ENCODE results near the gene FGF18. TPM values are rescaled to one million over a fixed set of nuclear protein-coding genes. Genes with fewer than 3 reads are reported as not detected.

The FGF18 gene
- total RNA-seq, 1 experiment from 2014 or later = 1.7 TPM

GRCh38 chr5:171485668-171486067 is 66.2 kb downstream of the FGF18 start:
- no peaks in the 10 kb centered on the region for H3K36me3 ChIP-seq (ENCODE audit: control insufficient read depth, insufficient read depth, low read length)
- no peak overlapping the region for H3K4me3 ChIP-seq (ENCODE audit: low read depth in 2 of 2, low read length in 2 of 2)
- intact Hi-C loops (cut with micrococcal nuclease; ENCODE audit: unreplicated experiment) (loop anchor here (10.0 kb wide), 1 partner anchor 369 kb away; no protein-coding TSS in a partner anchor), in situ Hi-C loops (cut with HindIII; ENCODE audit: low pct_unique_long_range_greater_than_20kb, low sequenced_read_pairs) (no loop called here)
- H3K4me1 ChIP-seq (ENCODE audit: control insufficient read depth, insufficient read depth, low read length) = no peaks in the 10 kb centered on the region; the same call in 1 of the 2 replicates
- H3K9me3 ChIP-seq (ENCODE audit: control insufficient read depth, insufficient read depth, low read depth, low read length) = no peaks in the 10 kb centered on the region
- TF ChIP-seq SIN3A (IDR thresholded peaks at IDR 0.05; ENCODE audit: borderline replicate concordance, insufficient read depth, low read depth, low read length) (no peak), CTCF (IDR thresholded peaks at IDR 0.05) (no peak), TCF7L2 (IDR thresholded peaks at IDR 0.05; ENCODE audit: low read depth, low read length) (no peak), POLR2AphosphoS5 (IDR thresholded peaks at IDR 0.05; ENCODE audit: low read depth, low read length) (no peak)
- TF ChIP-seq, protein P1, sequence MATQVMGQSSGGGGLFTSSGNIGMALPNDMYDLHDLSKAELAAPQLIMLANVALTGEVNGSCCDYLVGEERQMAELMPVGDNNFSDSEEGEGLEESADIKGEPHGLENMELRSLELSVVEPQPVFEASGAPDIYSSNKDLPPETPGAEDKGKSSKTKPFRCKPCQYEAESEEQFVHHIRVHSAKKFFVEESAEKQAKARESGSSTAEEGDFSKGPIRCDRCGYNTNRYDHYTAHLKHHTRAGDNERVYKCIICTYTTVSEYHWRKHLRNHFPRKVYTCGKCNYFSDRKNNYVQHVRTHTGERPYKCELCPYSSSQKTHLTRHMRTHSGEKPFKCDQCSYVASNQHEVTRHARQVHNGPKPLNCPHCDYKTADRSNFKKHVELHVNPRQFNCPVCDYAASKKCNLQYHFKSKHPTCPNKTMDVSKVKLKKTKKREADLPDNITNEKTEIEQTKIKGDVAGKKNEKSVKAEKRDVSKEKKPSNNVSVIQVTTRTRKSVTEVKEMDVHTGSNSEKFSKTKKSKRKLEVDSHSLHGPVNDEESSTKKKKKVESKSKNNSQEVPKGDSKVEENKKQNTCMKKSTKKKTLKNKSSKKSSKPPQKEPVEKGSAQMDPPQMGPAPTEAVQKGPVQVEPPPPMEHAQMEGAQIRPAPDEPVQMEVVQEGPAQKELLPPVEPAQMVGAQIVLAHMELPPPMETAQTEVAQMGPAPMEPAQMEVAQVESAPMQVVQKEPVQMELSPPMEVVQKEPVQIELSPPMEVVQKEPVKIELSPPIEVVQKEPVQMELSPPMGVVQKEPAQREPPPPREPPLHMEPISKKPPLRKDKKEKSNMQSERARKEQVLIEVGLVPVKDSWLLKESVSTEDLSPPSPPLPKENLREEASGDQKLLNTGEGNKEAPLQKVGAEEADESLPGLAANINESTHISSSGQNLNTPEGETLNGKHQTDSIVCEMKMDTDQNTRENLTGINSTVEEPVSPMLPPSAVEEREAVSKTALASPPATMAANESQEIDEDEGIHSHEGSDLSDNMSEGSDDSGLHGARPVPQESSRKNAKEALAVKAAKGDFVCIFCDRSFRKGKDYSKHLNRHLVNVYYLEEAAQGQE (IDR thresholded peaks at IDR 0.05; ENCODE audit: insufficient read depth in 1 of 2, low read depth in 2 of 2, low read length in 1 of 2) = no peak
- no peak for DNase-seq (ENCODE audit: low read depth, low spot score)
- no peak for ATAC-seq
- POLR2A ChIA-PET = no interaction called here
- no peak overlapping the region for H3K27ac ChIP-seq (ENCODE audit: low read length)
- H3K27me3 ChIP-seq (ENCODE audit: control insufficient read depth, insufficient read depth, low read length) = peaks cover 3% of the 10 kb centered on the region; the same call in 1 of the 2 replicates
- CTCF ChIA-PET = interaction anchor here (0.6 kb wide), 1 partner anchor 45 kb away, joined by 3 read pairs; no protein-coding TSS in a partner anchor
- no TSS peak for BruUV-seq (replicated peaks)

DNA sequence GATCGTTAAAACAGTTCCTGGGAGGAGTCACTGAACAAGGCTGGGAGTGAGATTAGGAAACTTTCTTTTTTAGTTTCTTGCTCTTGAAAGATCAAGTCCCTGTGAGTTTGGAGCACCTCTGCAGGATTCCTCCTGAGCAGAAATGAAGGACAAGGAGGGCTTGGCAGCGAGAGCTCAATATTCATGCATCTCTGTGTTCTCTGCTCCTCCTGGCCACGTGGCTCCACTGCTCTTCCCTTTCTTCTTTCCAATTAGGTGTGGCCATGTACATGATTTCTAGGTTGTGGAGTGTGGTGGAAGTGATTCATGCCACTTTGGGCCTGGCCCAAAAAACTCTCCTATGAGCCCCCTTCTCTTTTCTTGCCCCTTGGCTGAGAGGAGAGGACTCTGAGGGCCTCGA is 67.2 kb downstream of the FGF18 start:
- no peaks in the 10 kb centered on the region for H3K36me3 ChIP-seq (ENCODE audit: control insufficient read depth, insufficient read depth, low read length)
- no peak overlapping the region for H3K27ac ChIP-seq (ENCODE audit: low read length)
- DNase-seq (ENCODE audit: low read depth, low spot score) (no peak), ATAC-seq (no peak)
- BruUV-seq (replicated peaks) = no TSS peak
- H3K4me1 ChIP-seq (ENCODE audit: control insufficient read depth, insufficient read depth, low read length) = no peaks in the 10 kb centered on the region
- in situ Hi-C loops (cut with HindIII; ENCODE audit: low pct_unique_long_range_greater_than_20kb, low sequenced_read_pairs) (no loop called here), intact Hi-C loops (cut with micrococcal nuclease; ENCODE audit: unreplicated experiment) (loop anchor here (10.0 kb wide), 1 partner anchor 368 kb away; no protein-coding TSS in a partner anchor)
- POLR2A ChIA-PET = no interaction called here
- CTCF ChIA-PET = no interaction called here
- H3K27me3 ChIP-seq (ENCODE audit: control insufficient read depth, insufficient read depth, low read length) = peaks cover 3% of the 10 kb centered on the region; the same call in 1 of the 2 replicates
- no peak overlapping the region for H3K4me3 ChIP-seq (ENCODE audit: low read depth in 2 of 2, low read length in 2 of 2)
- TF ChIP-seq SIN3A (IDR thresholded peaks at IDR 0.05; ENCODE audit: borderline replicate concordance, insufficient read depth, low read depth, low read length) = no peak
- TF ChIP-seq TCF7L2 (IDR thresholded peaks at IDR 0.05; ENCODE audit: low read depth, low read length) = no peak
- TF ChIP-seq, protein P1 (IDR thresholded peaks at IDR 0.05; ENCODE audit: insufficient read depth in 1 of 2, low read depth in 2 of 2, low read length in 1 of 2) = no peak
- TF ChIP-seq CTCF (IDR thresholded peaks at IDR 0.05) = no peak
- TF ChIP-seq POLR2AphosphoS5 (IDR thresholded peaks at IDR 0.05; ENCODE audit: low read depth, low read length) = no peak
- no peaks in the 10 kb centered on the region for H3K9me3 ChIP-seq (ENCODE audit: control insufficient read depth, insufficient read depth, low read depth, low read length)

Data from Panc1 (cell line).